ENCODE results near the gene TREML2.

The TREML2 gene

DNA sequence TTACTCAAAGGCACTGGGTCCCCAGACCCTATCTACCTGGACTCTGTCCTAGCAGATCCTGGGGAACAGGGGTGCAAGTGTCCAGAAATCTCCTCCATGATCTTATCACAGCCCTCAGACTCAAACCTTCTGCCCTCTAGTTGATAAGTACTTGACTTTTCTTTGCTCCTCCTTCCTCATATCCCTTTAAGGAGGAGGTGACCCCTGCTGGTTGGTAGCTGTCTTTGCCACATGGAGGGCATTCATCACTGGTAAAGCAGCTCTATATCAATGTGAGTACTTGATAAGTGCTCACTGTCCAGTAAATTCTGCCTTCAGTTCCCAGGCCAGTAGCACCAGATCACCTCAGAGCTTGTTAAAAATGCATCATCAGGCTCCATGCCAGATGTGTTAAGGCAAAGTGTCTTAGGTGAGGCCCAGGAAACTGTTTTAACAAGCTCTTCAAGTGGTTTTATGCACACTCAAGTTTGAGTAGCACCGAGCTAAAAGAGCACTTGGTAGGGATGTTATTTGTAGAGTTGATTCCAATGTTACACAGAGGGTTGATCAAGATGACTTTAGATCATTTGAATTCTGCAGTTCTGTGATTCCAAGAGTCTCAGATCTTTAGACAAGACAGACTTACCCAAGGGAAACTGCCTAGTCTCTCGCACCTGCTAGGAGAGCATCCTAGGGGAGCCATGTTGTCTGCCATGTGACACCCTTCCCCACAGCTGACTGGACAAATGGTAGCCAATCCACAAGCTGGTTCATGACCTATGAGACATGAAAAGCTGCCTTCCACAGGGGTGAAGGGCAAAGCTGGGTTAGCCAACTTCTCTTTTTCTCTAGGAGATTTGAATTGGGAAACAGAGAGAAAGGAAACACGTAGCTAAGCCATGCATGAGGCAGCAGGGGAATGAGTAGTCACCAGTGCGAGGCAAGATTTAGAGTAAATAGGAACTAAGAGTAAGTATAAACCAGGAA lies 18.6 kb downstream of the TREML2 start:
- Histone ChIP-seq H3K4me3 (replicated peaks; ENCODE audit: insufficient read depth, low read length) (no peak overlapping the region), H3K27me3 (ENCODE audit: insufficient read depth, poor library complexity, severe bottlenecking) (no peaks in the 10 kb centered on the region), H3K27ac (replicated peaks) (peak overlapping the region; percentile 68)
- peak; percentile 84 to 96 for DNase-seq (ENCODE audit: low read depth in 1 of 2, low spot score in 1 of 2)
- TF ChIP-seq SPI1 (IDR thresholded peaks at IDR 0.05; ENCODE audit: borderline replicate concordance, low read depth), result peak; percentile 65; the same call in 1 of the 2 replicates
- TF ChIP-seq GABPA (IDR thresholded peaks at IDR 0.05; ENCODE audit: low read depth), result peak; percentile 40
- TF ChIP-seq POLR2AphosphoS5 (IDR thresholded peaks at IDR 0.05; ENCODE audit: low read depth), result no peak; the same call in 1 of the 2 replicates
- no peak for TF ChIP-seq REST (IDR thresholded peaks at IDR 0.05; ENCODE audit: insufficient replicate concordance, low read depth)
- TF ChIP-seq, protein P1, sequence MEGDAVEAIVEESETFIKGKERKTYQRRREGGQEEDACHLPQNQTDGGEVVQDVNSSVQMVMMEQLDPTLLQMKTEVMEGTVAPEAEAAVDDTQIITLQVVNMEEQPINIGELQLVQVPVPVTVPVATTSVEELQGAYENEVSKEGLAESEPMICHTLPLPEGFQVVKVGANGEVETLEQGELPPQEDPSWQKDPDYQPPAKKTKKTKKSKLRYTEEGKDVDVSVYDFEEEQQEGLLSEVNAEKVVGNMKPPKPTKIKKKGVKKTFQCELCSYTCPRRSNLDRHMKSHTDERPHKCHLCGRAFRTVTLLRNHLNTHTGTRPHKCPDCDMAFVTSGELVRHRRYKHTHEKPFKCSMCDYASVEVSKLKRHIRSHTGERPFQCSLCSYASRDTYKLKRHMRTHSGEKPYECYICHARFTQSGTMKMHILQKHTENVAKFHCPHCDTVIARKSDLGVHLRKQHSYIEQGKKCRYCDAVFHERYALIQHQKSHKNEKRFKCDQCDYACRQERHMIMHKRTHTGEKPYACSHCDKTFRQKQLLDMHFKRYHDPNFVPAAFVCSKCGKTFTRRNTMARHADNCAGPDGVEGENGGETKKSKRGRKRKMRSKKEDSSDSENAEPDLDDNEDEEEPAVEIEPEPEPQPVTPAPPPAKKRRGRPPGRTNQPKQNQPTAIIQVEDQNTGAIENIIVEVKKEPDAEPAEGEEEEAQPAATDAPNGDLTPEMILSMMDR (IDR thresholded peaks at IDR 0.05; ENCODE audit: insufficient read depth, low read length), result peak; percentile 46

DNA sequence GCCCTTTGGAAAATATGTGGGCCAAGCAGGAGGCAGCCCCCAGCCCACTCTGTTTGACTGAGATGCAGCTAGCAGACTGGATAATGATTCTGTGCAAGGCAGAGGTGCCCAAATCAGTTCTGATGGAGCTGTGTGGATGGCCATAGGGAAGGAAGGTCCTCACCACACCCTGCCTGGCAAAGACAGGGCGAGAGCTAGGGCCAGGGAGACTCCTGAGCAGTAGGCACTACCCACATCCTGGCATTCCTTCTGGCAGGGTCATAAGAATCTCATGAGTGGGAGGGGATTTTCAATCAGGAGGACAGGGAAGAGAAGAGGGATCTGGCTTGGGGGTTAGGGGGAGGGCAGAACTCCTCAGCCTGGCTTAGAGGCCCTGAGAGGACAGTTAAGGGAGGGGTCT lies 19.4 kb downstream of the TREML2 start:
- Histone ChIP-seq H3K4me3 (replicated peaks; ENCODE audit: insufficient read depth, low read length) (no peak overlapping the region), H3K27ac (replicated peaks) (no peak overlapping the region), H3K27me3 (ENCODE audit: insufficient read depth, poor library complexity, severe bottlenecking) (no peaks in the 10 kb centered on the region)
- DNase-seq (ENCODE audit: low read depth in 1 of 2, low spot score in 1 of 2), result no peak
- TF ChIP-seq REST (IDR thresholded peaks at IDR 0.05; ENCODE audit: insufficient replicate concordance, low read depth) (no peak), SPI1 (IDR thresholded peaks at IDR 0.05; ENCODE audit: borderline replicate concordance, low read depth) (no peak), POLR2AphosphoS5 (IDR thresholded peaks at IDR 0.05; ENCODE audit: low read depth) (no peak), GABPA (IDR thresholded peaks at IDR 0.05; ENCODE audit: low read depth) (no peak)
- TF ChIP-seq, protein P1 (IDR thresholded peaks at IDR 0.05; ENCODE audit: insufficient read depth, low read length), result no peak

DNA sequence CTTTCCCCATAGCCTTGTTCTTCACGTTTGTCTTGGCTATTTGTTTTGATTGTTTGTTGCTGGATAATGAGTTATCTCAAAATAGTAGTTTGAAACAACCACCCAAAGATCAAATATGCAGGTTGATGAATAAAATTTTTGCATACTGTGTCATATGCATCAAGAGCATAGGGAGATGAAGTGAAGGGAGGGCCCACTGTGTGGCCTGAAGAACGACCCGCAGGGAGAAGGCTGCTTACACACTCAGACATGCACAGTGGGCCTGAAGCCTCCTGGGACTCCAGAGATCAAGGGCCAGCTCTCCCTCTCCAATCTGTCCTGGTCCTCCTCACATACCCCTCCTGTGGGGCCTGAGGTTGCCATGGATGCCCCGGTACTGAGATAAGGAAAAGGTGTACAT lies 21.8 kb downstream of the TREML2 start:
- Histone ChIP-seq H3K27ac (replicated peaks) (no peak overlapping the region), H3K4me3 (replicated peaks; ENCODE audit: insufficient read depth, low read length) (no peak overlapping the region)
- TF ChIP-seq POLR2AphosphoS5 (IDR thresholded peaks at IDR 0.05; ENCODE audit: low read depth), result no peak
- TF ChIP-seq, protein P1 (IDR thresholded peaks at IDR 0.05; ENCODE audit: insufficient read depth, low read length), result no peak
- TF ChIP-seq SPI1 (IDR thresholded peaks at IDR 0.05; ENCODE audit: borderline replicate concordance, low read depth), result no peak
- no peak for TF ChIP-seq GABPA (IDR thresholded peaks at IDR 0.05; ENCODE audit: low read depth)

More for the DNA sequence above, 21.8 kb downstream of the TREML2 start:
- no peaks in the 10 kb centered on the region for H3K27me3 ChIP-seq (ENCODE audit: insufficient read depth, poor library complexity, severe bottlenecking)
- DNase-seq (ENCODE audit: low read depth in 1 of 2, low spot score in 1 of 2), result no peak
